ENCODE results near the gene ADARB2. TPM values are rescaled to one million over a fixed set of nuclear protein-coding genes. Genes with fewer than 3 reads are reported as not detected.
"Not testable (repeated sequence)": the region's sequence is repeated elsewhere in the genome, so short reads cannot be mapped to it uniquely, and the experiment has no call there.

The ADARB2 gene
- total RNA-seq, 2 donors from 2014 or later = 0.27 TPM; not detected in 1

GRCh38 chr10:1414346-1414745 is 323.0 kb downstream of the ADARB2 start:
- intact Hi-C loops (cut with DNase I); DNase-seq; ATAC-seq: not testable (repeated sequence)

DNA sequence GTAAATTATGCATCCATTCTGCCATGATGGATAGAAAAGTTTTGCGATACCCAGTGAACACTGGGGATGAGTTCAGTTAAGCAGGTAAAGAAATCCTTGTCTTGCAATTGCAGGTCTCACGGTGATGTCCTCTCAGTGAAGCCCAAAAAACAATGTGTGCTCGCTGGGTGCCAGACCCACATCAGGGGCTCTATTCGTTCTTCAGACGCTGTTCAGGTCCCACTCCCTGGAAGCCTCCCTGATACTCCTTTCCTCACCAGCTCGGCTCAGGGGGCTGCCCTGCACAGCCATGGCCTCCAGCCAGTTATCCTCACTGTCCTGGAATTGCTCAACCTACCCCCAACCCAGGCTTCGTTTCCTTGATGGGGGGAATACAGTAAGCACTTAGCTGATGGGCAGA is 323.5 kb downstream of the ADARB2 start:
- ATAC-seq = no peak
- DNase-seq = no peak
- intact Hi-C loops (cut with DNase I) = no loop called here

GRCh38 chr10:1413256-1413655 is 324.1 kb downstream of the ADARB2 start:
- DNase-seq (no peak), ATAC-seq (no peak)
- intact Hi-C loops (cut with DNase I) = no loop called here

GRCh38 chr10:1412531-1413189 is 324.7 kb downstream of the ADARB2 start:
- no peak for DNase-seq
- ATAC-seq = no peak
- intact Hi-C loops (cut with DNase I) = no loop called here

DNA sequence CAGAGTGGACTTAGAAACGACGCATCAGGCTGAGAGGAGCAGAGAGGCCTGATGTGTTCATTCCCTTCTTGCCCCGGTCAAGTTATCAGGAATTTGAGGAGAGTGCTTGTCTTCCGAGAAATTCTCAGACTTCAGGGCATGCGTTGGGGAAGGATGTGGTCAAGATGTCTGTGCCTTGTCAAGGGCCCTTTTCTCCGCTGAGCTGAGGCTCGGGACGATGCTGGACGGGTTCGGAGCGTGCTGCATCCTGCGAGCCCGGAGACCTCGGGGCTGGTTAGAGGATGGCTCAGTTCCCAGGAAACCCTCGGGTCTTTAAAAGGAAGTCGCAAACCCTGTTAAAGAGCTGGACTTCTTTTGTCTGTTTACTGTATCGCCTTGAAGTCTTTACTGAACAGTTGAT is 325.4 kb downstream of the ADARB2 start:
- ATAC-seq = no peak
- no peak for DNase-seq
- intact Hi-C loops (cut with DNase I) = no loop called here

DNA sequence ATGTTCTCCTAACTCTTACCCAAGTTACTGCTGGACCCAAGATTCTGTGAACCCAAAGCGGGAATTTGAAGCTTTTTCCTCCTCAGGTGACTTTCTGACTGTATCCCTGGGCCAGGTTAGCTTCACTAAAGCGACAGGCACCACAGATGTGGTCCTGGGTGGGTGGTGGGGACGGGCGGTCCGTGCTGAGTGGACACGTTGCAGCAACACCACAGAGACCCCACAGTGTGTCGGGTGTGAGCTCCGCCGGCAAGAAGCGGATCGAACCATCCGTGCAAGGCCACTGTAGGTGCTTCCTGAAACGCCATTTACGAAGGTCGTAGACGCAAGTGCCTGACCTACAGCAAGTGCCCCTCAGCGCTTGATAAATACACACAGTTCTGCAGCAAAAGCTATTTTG is 325.9 kb downstream of the ADARB2 start:
- intact Hi-C loops (cut with DNase I) = no loop called here
- ATAC-seq = no peak
- DNase-seq = no peak

DNA sequence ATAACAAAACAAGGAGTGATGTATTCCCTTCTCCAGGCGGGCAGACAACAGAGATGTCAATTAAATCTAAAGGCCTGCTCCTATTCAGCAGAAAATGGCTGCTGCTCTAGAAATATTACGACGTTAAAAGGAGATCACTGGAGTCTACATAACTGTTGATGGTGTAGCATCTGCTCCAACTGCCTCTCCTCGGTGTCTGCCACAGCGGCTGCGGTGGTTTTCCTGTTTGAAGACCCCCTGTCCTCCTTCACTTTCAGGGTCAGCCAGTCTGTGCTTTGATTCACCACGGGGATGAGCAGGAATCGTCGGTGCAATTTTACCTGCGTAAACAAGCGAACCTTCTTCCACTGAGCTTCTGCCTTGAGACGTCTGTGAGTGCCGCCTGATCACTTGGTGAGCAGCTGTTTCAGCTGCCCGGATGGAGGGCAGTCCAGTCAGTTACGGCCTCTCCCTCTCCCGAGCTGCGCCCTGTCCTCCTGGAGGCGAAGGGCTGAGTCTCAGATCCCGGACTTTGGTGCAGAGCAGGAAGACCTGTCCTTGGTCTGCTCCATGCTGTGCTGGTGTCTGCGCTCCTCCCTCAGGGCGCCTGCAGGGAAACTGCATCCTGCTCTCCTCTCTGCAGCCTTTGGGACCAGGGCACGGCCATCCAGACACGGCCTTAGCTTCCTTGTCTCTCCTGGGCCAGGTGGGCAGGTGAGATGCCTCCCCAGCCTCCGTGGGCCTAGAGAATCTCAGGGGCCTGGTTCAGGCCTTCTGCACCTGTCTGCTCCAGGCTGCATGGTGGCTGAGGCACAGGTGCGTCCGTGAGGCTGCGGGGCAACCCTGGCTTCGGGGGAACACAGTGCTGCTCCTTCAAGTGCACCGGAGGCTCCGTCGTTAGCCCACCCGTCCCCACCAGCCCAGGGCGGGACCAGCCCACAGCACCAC is 326.6 kb downstream of the ADARB2 start:
- intact Hi-C loops (cut with DNase I) = no loop called here
- ATAC-seq = no peak

DNA sequence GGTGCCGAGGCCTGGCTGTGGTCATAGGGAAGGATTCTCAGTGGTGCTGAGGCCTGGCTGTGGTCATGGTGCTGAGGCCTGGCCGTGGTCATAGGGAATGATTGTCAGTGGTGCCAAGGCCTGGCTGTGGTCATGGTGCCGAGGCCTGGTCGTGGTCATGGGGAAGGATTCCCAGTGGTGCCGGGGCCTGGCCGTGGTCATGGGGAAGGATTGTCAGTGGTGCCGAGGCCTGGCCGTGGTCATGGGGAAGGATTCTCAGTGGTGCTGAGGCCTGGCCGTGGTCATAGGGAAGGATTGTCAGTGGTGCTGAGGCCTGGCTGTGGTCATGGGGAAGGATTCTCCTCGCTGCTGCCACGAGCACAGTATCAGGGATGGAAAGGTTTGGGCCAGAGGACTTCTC is 327.3 kb downstream of the ADARB2 start:
- intact Hi-C loops (cut with DNase I) = no loop called here
- ATAC-seq (no peak), DNase-seq (no peak)

More for the DNA sequence above, 326.6 kb downstream of the ADARB2 start:
- DNase-seq = no peak

DNA sequence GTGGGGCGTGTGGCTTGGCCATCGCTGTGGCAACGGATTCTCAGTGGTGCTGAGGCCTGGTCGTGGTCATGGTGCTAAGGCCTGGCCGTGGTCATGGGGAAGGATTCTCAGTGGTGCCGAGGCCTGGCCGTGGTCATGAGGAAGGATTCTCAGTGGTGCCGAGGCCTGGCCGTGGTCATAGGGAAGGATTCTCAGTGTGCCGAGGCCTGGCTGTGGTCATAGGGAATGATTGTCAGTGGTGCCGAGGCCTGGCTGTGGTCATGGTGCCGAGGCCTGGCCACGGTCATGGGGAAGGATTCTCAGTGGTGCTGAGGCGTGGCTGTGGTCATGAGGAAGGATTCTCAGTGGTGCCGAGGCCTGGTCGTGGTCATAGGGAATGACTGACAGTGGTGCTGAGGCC is 327.9 kb downstream of the ADARB2 start:
- intact Hi-C loops (cut with DNase I) = no loop called here
- ATAC-seq (no peak), DNase-seq (no peak)

DNA sequence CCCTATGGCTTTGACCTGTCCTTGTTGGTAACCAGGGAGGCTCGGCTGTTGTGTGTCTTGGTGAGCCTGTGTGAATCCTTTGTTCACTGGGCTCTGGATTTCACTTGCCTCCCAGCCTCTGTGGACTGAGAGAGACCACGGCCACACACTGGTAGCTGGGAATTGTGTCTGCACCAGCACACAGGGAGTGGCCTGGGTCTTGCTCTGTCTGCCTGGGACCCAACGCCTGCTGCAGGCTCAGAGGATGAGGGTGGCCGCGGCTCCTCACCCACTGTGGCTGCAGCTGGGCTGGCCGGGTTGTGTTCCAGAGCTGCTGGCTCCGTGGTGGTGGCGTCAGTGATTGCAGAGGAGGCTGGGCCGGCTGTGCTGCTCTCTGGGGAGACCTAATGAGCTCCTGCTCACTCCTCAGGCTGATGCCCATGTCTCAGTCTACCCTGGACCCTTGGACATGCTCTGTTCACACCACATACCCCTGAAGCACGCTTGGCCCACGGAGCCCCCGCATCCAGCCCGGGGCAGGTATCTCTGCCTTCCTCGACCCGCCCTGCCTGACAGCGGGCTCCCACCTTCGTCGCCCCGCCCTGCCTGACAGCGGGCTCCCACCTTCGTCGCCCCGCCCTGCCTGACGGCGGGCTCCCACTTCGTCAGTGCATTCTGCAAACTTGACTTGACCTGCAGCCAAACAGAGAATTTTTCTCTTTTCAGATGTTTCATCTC is 328.5 kb downstream of the ADARB2 start:
- intact Hi-C loops (cut with DNase I) = no loop called here
- no peak for DNase-seq
- ATAC-seq = no peak

- DNase-seq = no peak
- ATAC-seq = no peak
- intact Hi-C loops (cut with DNase I) = no loop called here
Observed at GRCh38 chr10:1406967-1407945, 330.1 kb downstream of the ADARB2 start.

DNA sequence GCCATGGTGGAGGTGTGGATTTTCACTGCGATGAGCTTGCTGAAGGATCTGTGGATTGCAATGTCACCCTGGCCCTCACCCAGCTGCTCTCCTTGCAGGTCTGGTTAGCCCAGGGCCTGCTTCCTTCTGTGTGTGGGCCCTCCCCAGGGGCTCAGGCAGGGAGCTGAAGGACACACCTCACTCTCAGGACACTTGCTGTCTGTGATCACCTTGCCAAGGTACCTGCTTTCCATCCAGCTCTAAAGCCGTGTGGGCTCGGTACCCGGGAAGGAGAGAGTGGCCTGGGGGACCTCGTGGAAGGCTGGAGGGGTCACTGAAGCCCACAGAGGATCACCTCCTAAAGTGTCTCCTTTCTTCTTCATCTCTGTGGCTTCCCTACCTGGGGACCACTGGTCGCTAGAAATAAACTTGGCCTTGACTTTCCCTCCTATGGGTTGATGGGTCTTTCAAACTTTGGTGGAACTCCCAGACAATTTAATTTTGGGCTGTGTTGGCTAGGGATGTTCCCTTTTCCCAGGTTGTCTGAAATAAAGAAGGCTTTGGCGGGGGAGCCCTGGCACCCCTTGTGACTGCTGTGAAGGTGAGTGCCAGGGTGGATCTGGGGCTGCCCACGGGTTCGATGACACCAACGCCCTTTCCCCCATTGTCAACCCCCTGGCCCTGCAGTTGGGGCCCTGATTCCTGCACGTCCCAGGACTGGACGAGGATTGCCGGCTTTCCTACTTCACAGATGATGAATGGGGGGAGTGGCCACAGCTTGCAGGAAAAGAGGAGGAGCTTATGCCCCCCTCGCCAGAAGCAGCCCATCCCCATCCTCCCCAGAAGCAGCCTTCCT is 331.0 kb downstream of the ADARB2 start:
- no peak for ATAC-seq
- no peak for DNase-seq

DNA sequence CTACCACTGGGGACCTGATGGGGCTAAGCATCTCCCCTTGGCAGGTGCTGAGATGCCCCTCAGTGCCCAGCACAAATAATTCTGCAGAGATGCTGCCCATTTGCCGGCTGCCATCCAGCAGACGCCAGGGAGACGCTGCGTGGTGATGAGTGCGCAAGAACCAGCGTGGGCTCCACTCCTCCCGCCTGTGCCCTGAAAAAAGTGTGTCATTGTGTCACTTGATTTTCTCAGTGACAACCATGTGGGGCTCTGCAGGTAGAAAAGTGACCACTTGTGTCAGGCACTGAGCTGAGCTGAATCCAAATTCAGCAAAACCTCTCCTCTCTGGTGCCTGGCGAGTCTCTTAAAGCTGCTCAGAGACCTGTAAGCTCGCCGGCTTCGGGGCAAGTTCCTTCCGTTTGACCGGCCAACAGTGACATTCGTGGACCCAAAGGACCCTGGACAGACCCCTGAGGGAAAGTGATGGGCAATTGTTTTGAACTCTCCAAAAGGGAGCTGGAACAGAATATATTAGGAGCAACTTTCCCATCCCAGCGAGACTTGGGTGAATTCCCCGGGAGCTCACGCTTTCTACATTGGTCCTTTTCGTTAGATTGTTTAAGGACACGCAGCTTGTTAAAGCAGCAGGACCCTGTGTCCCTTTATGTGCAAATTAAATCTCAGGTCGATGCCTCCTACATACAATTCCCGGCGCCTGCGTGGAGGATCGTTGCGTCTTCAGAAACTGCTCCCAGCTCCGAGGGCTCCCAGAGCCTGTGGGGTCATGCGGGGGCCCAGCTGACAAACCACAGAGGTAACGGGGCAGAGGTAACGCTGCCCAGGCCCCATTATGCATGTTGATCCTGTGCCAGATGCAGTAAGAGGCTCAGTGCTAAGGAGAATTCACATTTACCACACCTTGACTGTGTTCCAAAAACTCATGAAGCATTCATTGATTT is 332.7 kb downstream of the ADARB2 start:
- DNase-seq (no peak), ATAC-seq (no peak)
- intact Hi-C loops (cut with DNase I) = no loop called here

More for the DNA sequence above, 331.0 kb downstream of the ADARB2 start:
- intact Hi-C loops (cut with DNase I) = no loop called here

DNA sequence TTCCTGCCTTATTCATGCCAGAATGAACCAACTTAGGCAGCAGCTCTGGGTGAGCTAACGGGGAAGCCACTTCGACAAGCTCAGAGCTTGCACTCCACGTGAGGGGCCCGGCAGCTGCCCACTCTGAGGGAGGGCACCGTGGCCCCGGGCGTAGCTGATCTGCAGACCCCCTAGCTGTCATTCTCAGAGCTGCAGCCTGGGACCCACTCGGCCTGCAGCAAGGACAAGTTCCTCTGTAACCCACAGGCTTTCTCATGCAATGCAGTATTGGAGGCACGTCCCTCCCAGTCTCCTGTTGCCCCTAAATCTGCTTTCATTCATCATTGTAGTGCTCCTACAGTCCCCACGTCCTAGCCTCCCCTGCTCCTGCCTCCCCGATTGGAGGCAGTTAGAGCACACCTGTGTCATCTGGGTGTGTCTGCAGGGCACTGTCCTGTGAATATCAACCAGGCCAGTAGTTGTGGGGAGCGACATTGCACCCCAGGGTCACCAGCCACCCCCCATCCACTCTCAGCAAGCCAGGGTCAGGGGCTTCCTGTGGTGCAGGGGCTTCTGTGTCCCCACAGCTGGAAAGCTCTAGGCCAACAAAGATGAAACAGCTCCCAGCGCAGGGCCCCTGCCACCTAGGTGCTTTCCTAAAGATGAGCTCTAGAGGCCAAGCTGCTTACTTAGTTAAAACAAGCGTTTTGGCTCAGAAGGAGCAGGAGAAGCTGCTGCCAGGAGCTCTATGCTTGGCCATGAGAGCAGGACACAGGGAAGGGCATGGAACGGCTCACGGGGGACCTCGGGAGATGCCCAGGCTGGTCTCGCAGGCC is 333.6 kb downstream of the ADARB2 start:
- DNase-seq (no peak), ATAC-seq (no peak)
- intact Hi-C loops (cut with DNase I) = no loop called here

DNA sequence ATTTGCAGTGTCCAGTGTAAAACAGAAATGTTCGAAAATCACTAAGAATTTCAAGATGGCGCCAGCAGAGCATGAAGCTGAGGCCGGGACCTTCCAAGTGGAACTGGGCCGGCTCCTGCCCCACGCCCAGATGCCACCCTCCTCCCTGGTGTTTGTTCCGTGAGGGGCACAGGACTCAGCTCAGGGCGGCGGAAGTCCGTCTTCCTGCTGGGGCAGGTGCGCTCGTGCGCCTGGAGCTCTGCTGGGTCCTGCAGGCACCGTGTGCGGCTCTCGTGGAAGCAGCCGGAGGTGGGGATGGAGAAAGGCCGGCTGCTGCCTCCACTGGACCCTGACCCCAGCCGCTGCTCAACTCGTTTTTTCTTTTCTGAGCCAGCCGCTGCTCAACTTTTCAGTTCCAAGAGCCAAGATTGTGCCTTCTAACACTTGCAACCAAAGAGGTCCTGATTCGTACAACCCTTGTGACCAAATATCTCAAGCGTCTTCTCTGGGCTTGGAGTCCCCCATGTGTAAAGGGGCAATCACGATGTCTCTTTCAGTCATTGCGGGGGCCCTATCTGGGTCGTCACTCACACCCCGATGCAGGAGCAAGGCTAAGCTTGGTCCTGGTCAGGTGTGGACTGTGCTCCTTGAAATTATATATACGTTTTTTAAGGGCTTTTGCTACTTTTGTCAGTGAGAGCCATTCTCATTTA is 334.4 kb downstream of the ADARB2 start:
- no peak for DNase-seq
- ATAC-seq = no peak
- intact Hi-C loops (cut with DNase I) = no loop called here

All from left cardiac atrium (tissue), 4 donors.